K562 (cell line): ENCODE measurements around the gene KLK3. TPM values are rescaled to one million over a fixed set of nuclear protein-coding genes. Genes with fewer than 3 reads are reported as not detected.

Source experiments
- ATAC-seq: fragments of 200-7000 bp; cut with Tn5 transposase; 3 replicates; pipeline ENCODE4 v1.9.1; 2020; ENCODE audit warnings: moderate library complexity
- BruUV-seq: library from RNA; stranded (reverse); fragments of 400-500 nt; replicated peaks from 2 replicates; lab custom pipeline; 2021; lab: Mats Ljungman, UMichigan
- CTCF ChIA-PET: fragments of 300-600 bp; formaldehyde crosslinking; extraction: SDS; loops from one replicate; lab custom pipeline; 2021; ENCODE audit warnings: low intra/inter-chr PET ratio; lab: Yijun Ruan, JAX
- POLR2A ChIA-PET: fragments of 300-600, 350-650 bp; sonication (Branson Sonifier 250); formaldehyde crosslinking; extraction: SDS; loops from one replicate; lab custom pipeline; 2021; ENCODE audit warnings: antibody characterized with exemption, inconsistent platforms; lab: Yijun Ruan, JAX
- DNase-seq, 4 experiments: peaks; one replicate each; pipeline versions ENCODE4 v3.0.0 to v3.0.0-alpha.2; 2011 to 2018; ENCODE audit warnings: low spot score in 3 of 4, mixed read lengths in 3 of 4; ENCODE audit errors: extremely low read depth in 1 of 4
- FAIRE-seq: peaks from 2 replicates; lab custom pipeline; 2011; peaks lifted over from hg19 to GRCh38; lab: Jason Lieb, UNC
- H2AFZ ChIP-seq: 2 replicates; pipeline ENCODE4 v1.6.0; 2011; ENCODE audit warnings: low read depth, low read length, control low read depth, inconsistent platforms
- H3K27ac ChIP-seq: fragments of 200-600 bp; 3 replicates; pipeline ENCODE4 v1.8.0; 2011; ENCODE audit warnings: low read depth, mild to moderate bottlenecking, control low read depth, inconsistent platforms, low read length, moderate library complexity, mixed read lengths; ENCODE audit errors: extremely low read depth
- H3K27me3 ChIP-seq, 2 experiments: fragments of 300-600 bp in 1 of 2; 2 replicates in 1 of 2; 3 replicates in 1 of 2; pipeline versions ENCODE4 v1.6.0 to v1.8.0; 2011; ENCODE audit warnings: inconsistent platforms in 2 of 2, low read length in 2 of 2, mild to moderate bottlenecking in 1 of 2, mixed read lengths in 1 of 2, moderate library complexity in 1 of 2; ENCODE audit not compliant: control insufficient read depth in 2 of 2, insufficient read depth in 2 of 2
- H3K36me3 ChIP-seq: fragments of 300-600 bp; 3 replicates; pipeline ENCODE4 v1.8.0; 2011; ENCODE audit warnings: mild to moderate bottlenecking, low read length, inconsistent platforms; ENCODE audit not compliant: control insufficient read depth, insufficient read depth
- H3K4me1 ChIP-seq, 2 experiments: fragments of 200-600 bp in 1 of 2; replicated peaks in 1 of 2; 2 replicates in 1 of 2; 3 replicates in 1 of 2; pipeline versions ENCODE4 v1.5.1 to v1.8.0; 2011; ENCODE audit warnings: inconsistent platforms in 2 of 2, low read length in 2 of 2, mild to moderate bottlenecking in 1 of 2, mixed read lengths in 1 of 2, moderate library complexity in 1 of 2; ENCODE audit not compliant: control insufficient read depth in 2 of 2, insufficient read depth in 2 of 2
- H3K4me2 ChIP-seq: 2 replicates; pipeline ENCODE4 v1.6.1; 2011; ENCODE audit warnings: low read length, control low read depth, inconsistent platforms, mixed read lengths; ENCODE audit not compliant: insufficient read depth
- H3K4me3 ChIP-seq: fragments of 200-600 bp; sonication (generic), shearing (Covaris generic); 2 replicates; pipeline ENCODE4 v1.5.1; 2016; ENCODE audit warnings: control low read depth, inconsistent platforms
- H3K79me2 ChIP-seq: fragments of 200-600 bp; 3 replicates; pipeline ENCODE4 v1.8.0; 2011; ENCODE audit warnings: low read length, inconsistent platforms; ENCODE audit not compliant: control insufficient read depth, insufficient read depth
- H3K9ac ChIP-seq, 2 experiments: 2 replicates each; pipeline versions ENCODE4 v1.6.0 to v1.6.1; 2011; ENCODE audit warnings: low read depth in 2 of 2, low read length in 2 of 2, control low read depth in 1 of 2, inconsistent platforms in 1 of 2, mild to moderate bottlenecking in 1 of 2, mixed read lengths in 1 of 2; ENCODE audit not compliant: insufficient read depth in 1 of 2
- H3K9me1 ChIP-seq: one replicate; pipeline ENCODE4 v1.6.0; 2011; ENCODE audit warnings: inconsistent platforms, mild to moderate bottlenecking, low read length, moderate library complexity; ENCODE audit not compliant: control insufficient read depth, insufficient read depth
- H3K9me3 ChIP-seq: replicated peaks from 2 replicates; pipeline ENCODE4 v1.5.1; 2011; ENCODE audit warnings: low read depth, low read length, inconsistent platforms; ENCODE audit not compliant: control insufficient read depth, insufficient read depth
- H4K20me1 ChIP-seq: replicated peaks from 2 replicates; pipeline ENCODE4 v1.6.1; 2011; ENCODE audit warnings: low read length, inconsistent platforms, mixed read lengths; ENCODE audit not compliant: control insufficient read depth, insufficient read depth
- ARNT ChIP-seq, 2 experiments: fragments of 450-650 bp; IDR thresholded peaks; 2 replicates each; pipeline ENCODE4 v1.6.1; 2016; ENCODE audit warnings: mild to moderate bottlenecking in 1 of 2
- CREB3L1 ChIP-seq: fragments of 450-650 bp; IDR thresholded peaks from 2 replicates; pipeline ENCODE4 v1.6.1; 2014; ENCODE audit warnings: low read depth, mild to moderate bottlenecking, moderate library complexity, borderline replicate concordance
- SIX5 ChIP-seq, 2 experiments: IDR thresholded peaks; 2 replicates each; pipeline ENCODE4 v1.6.1; 2011; ENCODE audit warnings: low read length in 2 of 2, borderline replicate concordance in 1 of 2, low read depth in 1 of 2, mild to moderate bottlenecking in 1 of 2, moderate library complexity in 1 of 2; ENCODE audit not compliant: insufficient read depth in 1 of 2
- whole genome bisulfite sequencing: fragments of 100-300 bp; shearing (Covaris generic); methylation state at CpG from one replicate; pipeline ENCODE4 v1.1.6; 2016; ENCODE audit warnings: low coverage, mixed read lengths; ENCODE audit not compliant: insufficient coverage; ENCODE audit errors: missing lambda C conversion rate; 5-methylcytosine and 5-hydroxymethylcytosine counted together
- in situ Hi-C: fragments of 300-500 bp; cut with MboI; formaldehyde crosslinking; loops from 4 replicates; pipeline ENCODE4 v1.15.0; 2018; ENCODE audit warnings: inconsistent platforms, mixed read lengths
- intact Hi-C: fragments of 100-400 bp; cut with micrococcal nuclease; formaldehyde crosslinking; loops from 2 replicates; pipeline ENCODE4 v1.14.2; 2022
- polyA plus RNA-seq, 8 experiments: library from polyadenylated mRNA; depleted of rRNA in 4 of 8; stranded (reverse) in 5 of 8; unstranded in 3 of 8; fragments of >200 nt; fragmentation: Nextera tagmentation in 2 of 8; fragmentation: Illumina TruSeq in 1 of 8; extraction: Ambion mirVana in 2 of 8; extraction: Trizol in 1 of 8; gene quantifications; 2 replicates each; pipeline versions ENCODE4 v1.2.1 to v1.2.3, GENCODE V29; 2011 to 2014; ENCODE audit warnings: inconsistent platforms in 1 of 8, missing spikeins in 1 of 8
- total RNA-seq, 7 experiments: library from RNA; depleted of rRNA in 6 of 7; stranded (reverse); fragments of >200 nt in 6 of 7; fragmentation: Illumina TruSeq in 2 of 7; extraction: Trizol in 2 of 7; gene quantifications; 2 replicates each; pipeline versions ENCODE4 v1.2.1 to v1.2.3, GENCODE V29; 2011 to 2021; ENCODE audit warnings: low replicate concordance in 1 of 7

The KLK3 gene
- total and polyA plus RNA-seq, 9 of the 15 experiments (the other 6 are each of a cell fraction or from before 2014, with no cell fraction given): not detected

- FAIRE-seq (no peak), ATAC-seq (no peak), DNase-seq (no peak)
- ChIA-PET POLR2A (interaction anchor here (1.1 to 1.3 kb wide), 2 partner anchors 10 to 13 kb away, joined by 3 to 5 read pairs; no protein-coding TSS in a partner anchor), CTCF (interaction anchor here (0.7 kb wide), 1 partner anchor 30 kb away, joined by 5 read pairs; no protein-coding TSS in a partner anchor)
- no peak overlapping the region for H3K9ac ChIP-seq
- no peak for TF ChIP-seq SIX5 (IDR thresholded peaks at IDR 0.05; ENCODE audit: borderline replicate concordance in 1 of 2, insufficient read depth in 1 of 2, low read depth in 1 of 2, low read length in 2 of 2)
- peak in 1 of 2 experiments; percentile 99; a peak in 2 of 4 replicates for TF ChIP-seq ARNT (IDR thresholded peaks at IDR 0.05)
- peak; percentile 85; the same call in 1 of the 2 replicates for TF ChIP-seq CREB3L1
- no peak overlapping the region for H2AFZ ChIP-seq
- no TSS peak for BruUV-seq
- H3K79me2 ChIP-seq: no peaks in the 10 kb centered on the region
- peaks cover 14 to 21% of the 10 kb centered on the region in 2 experiments; a peak in 4 of 5 replicates for H3K4me1 ChIP-seq
- H3K36me3 ChIP-seq: no peaks in the 10 kb centered on the region
- H3K9me3 ChIP-seq: no peaks in the 10 kb centered on the region
- H3K9me1 ChIP-seq: no peaks in the 10 kb centered on the region
- H3K27ac ChIP-seq: no peak overlapping the region
- in situ Hi-C loops: no loop called here
- WGBS: 55% methylated on average over 6 of the region's 6 CpGs
- no peaks in the 10 kb centered on the region; the same call in 1 of the 2 replicates for H4K20me1 ChIP-seq
- intact Hi-C loops: no loop called here
- H3K4me3 ChIP-seq: no peak overlapping the region
- H3K27me3 ChIP-seq: 0 out of 5 replicates have a peak, but pooled peaks cover 0 to 6% of the 10 kb centered on the region in 2 experiments
- H3K4me2 ChIP-seq: no peak overlapping the region
Observed at GRCh38 chr19:50833802-50834167, 20.9 kb upstream of the KLK3 start.
